Cardiac muscle cell (in vitro differentiated cells and primary cell): ENCODE measurements around the gene PRRX1. TPM values are rescaled to one million over a fixed set of nuclear protein-coding genes. Genes with fewer than 3 reads are reported as not detected.

Experiments
- DNase-seq, 2 donors: peaks; one replicate each; pipeline versions ENCODE4 v3.0.0 to v3.0.0-alpha.2; 2010 to 2017; ENCODE audit warnings: low read depth in 1 of 2, low spot score in 1 of 2
- H3K27ac ChIP-seq: fragments of 200-600 bp; sonication (generic); 2 replicates; pipeline ENCODE4 v1.5.1; 2016
- H3K27me3 ChIP-seq: fragments of 200-600 bp; sonication (generic); 2 replicates; pipeline ENCODE4 v1.6.0; 2016; ENCODE audit warnings: control low read depth
- H3K36me3 ChIP-seq: fragments of 200-600 bp; sonication (generic); 2 replicates; pipeline ENCODE4 v1.5.1; 2016; ENCODE audit warnings: control low read depth
- H3K4me1 ChIP-seq: fragments of 200-600 bp; sonication (generic); 2 replicates; pipeline ENCODE4 v1.8.1; 2017; ENCODE audit warnings: low read depth, mild to moderate bottlenecking, mixed run types
- H3K4me3 ChIP-seq: fragments of 200-600 bp; sonication (generic); 2 replicates; pipeline ENCODE4 v1.5.1; 2016; ENCODE audit warnings: mild to moderate bottlenecking
- H3K9me3 ChIP-seq: fragments of 200-600 bp; sonication (generic); 2 replicates; pipeline ENCODE4 v1.5.1; 2017; ENCODE audit warnings: low read depth, mild to moderate bottlenecking, control low read depth
- polyA plus RNA-seq: library from polyadenylated mRNA; unstranded; fragments of >200 nt; fragmentation: Nextera tagmentation; extraction: Ambion mirVana; gene quantifications from 2 replicates; pipeline ENCODE4 v1.2.1, GENCODE V29; 2016
- total RNA-seq: library from RNA; depleted of rRNA; stranded (reverse); fragments of >200 nt; gene quantifications from 2 replicates; pipeline ENCODE4 v1.2.3, GENCODE V29; 2016
- TF ChIP-seq, protein P1 (sequence below): IDR thresholded peaks from 2 replicates; pipeline ENCODE4 v1.5.1; 2012; ENCODE audit warnings: low read depth, mild to moderate bottlenecking, low read length

PRRX1 gene
- 1.1 TPM in 2 replicates for total RNA-seq
- 1.2 TPM in 2 replicates for polyA plus RNA-seq

DNA sequence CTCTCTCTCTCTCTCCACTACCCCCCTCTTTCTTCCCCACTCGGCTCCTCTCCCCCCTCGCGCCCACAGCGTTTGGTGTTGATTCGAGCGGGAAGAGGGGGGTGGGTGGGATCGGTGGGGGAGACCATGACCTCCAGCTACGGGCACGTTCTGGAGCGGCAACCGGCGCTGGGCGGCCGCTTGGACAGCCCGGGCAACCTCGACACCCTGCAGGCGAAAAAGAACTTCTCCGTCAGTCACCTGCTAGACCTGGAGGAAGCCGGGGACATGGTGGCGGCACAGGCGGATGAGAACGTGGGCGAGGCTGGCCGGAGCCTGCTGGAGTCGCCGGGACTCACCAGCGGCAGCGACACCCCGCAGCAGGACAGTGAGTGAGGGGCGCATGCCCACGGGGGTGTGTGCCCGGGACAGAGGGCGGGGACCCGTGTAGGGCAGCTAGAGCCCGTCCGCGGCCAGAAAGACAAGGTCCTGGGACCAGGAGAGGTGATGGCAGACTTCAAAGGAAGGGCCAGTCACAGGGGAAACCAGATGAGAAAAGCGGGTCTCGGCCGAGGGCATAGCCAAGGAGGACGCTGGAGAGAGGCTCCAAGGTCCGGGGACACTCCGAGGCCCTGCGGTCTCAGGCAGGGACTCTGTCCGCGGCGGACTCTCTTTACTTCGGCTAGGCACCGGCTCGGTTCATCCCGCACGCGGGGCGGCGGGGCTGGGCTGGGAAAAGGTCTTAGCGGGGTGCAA, at the start of gene PRRX1:
Gene PRRX1, plus strand, starts transcription at position 39 of the 735 bp plus-strand sequence. Its CDS starts 88 bp downstream, at position 127.
- Histone ChIP-seq H3K27me3 (peaks cover 100% of the 10 kb centered on the region), H3K36me3 (no peaks in the 10 kb centered on the region), H3K9me3 (no peaks in the 10 kb centered on the region), H3K27ac (no peak within 1 kb of the TSS), H3K4me1 (peaks cover 3% of the 10 kb centered on the region), H3K4me3 (peak within 1 kb of the TSS; percentile 43)
- peak; percentile 37 to 56 for DNase-seq
- TF ChIP-seq, protein P1, sequence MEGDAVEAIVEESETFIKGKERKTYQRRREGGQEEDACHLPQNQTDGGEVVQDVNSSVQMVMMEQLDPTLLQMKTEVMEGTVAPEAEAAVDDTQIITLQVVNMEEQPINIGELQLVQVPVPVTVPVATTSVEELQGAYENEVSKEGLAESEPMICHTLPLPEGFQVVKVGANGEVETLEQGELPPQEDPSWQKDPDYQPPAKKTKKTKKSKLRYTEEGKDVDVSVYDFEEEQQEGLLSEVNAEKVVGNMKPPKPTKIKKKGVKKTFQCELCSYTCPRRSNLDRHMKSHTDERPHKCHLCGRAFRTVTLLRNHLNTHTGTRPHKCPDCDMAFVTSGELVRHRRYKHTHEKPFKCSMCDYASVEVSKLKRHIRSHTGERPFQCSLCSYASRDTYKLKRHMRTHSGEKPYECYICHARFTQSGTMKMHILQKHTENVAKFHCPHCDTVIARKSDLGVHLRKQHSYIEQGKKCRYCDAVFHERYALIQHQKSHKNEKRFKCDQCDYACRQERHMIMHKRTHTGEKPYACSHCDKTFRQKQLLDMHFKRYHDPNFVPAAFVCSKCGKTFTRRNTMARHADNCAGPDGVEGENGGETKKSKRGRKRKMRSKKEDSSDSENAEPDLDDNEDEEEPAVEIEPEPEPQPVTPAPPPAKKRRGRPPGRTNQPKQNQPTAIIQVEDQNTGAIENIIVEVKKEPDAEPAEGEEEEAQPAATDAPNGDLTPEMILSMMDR: no peak

DNA sequence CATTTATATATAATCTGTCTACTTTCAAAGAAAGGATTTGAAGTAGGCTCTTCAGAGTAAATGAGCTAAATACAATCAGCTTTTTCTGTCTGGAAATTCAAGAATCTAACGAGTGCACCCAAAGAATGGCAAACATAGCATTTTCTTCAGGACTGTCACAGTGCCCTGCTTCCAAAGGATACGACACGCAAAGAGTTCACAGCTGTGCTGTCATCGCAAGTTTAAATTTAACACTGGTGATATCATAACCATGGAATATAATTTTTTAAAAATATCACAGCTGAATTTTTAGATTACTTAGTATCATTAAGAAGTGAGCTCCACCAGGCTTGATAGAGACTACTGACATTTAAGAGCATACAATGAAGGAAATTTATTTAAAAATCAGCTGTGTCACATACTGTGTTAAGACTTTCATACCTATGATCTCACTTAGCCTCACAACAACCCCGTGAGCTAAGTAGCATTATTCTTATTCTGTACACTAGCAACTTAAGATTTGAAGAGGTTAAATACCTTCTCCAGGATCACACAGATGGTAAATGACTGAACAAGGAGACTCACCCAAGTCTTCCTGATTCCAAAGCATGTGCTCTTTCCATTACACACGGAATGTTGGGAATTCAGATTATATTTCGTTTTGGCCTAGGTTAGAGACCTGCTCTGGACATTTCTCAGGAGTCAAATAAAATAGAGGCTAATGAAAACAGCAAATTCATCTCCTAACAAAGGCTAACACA, 46.2 kb upstream of the PRRX1 start:
- TF ChIP-seq, protein P1: no peak
- Histone ChIP-seq H3K4me1 (no peaks in the 10 kb centered on the region), H3K9me3 (no peaks in the 10 kb centered on the region), H3K4me3 (no peak overlapping the region), H3K27ac (no peak overlapping the region), H3K27me3 (no peaks in the 10 kb centered on the region), H3K36me3 (no peaks in the 10 kb centered on the region)
- no peak for DNase-seq

DNA sequence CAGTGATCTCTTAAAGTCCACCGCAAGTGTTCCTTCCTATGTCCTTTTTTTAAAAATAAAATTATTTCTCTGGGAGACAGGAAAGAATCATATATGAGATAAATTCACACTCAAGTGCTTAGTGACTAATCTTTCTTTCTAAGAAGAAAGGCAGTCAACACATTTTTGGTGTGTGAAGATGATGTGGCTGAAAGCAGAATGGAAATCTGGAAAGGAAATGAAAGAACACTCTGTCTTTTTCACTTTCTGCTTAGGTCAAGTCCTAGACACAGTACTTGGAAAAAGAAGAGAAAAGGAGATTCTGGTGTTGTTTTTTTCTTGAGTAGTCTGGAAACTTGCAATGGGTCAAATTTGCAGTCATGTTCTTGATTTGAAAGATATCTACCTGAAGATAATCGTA, 45.5 kb upstream of the PRRX1 start:
- no peaks in the 10 kb centered on the region for H3K4me1 ChIP-seq
- TF ChIP-seq, protein P1: no peak
- no peak overlapping the region for H3K27ac ChIP-seq
- H3K9me3 ChIP-seq: no peaks in the 10 kb centered on the region
- peak in 1 of 2 donors; percentile 51 for DNase-seq
- H3K27me3 ChIP-seq: no peaks in the 10 kb centered on the region
- no peak overlapping the region for H3K4me3 ChIP-seq
- no peaks in the 10 kb centered on the region for H3K36me3 ChIP-seq

DNA sequence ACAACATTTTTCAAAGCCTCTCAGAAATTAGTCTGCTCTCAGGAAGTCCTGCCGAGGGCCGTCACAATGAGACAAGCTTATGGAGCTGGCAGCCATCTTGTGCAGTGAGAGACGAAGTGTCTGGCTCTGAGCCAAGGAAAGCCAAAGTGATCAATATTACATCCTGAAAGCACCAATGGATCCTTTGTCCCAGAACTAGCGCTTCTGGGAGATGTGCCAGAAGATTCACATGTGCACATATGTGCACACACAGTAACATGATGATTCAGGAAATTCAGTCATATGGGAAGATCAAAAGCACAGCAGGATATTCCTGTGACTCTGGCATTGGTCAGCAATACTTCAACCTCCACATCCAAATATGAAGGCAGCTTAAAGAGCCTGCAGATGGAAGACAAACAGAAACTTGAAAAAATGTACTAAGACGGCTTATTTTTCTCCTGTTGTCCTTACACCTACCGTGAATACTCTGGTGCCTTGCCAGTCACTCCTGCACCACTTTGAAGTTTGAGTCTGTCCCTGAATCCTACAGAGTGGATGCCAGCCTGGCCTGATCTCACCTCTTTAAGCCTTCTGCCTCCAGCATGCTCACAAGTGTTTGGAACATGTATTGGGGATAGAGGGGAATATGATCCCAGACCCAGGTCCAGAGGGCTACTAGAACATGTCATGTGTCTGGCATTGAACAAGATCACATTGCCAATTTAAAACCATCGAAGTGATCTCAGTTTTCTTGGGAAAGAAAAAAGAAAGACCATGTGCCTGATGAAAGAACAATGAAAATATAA, 44.5 kb upstream of the PRRX1 start:
- Histone ChIP-seq H3K27ac (no peak overlapping the region), H3K4me1 (no peaks in the 10 kb centered on the region), H3K9me3 (no peaks in the 10 kb centered on the region), H3K36me3 (no peaks in the 10 kb centered on the region), H3K27me3 (no peaks in the 10 kb centered on the region), H3K4me3 (no peak overlapping the region)
- DNase-seq: no peak
- TF ChIP-seq, protein P1: no peak

DNA sequence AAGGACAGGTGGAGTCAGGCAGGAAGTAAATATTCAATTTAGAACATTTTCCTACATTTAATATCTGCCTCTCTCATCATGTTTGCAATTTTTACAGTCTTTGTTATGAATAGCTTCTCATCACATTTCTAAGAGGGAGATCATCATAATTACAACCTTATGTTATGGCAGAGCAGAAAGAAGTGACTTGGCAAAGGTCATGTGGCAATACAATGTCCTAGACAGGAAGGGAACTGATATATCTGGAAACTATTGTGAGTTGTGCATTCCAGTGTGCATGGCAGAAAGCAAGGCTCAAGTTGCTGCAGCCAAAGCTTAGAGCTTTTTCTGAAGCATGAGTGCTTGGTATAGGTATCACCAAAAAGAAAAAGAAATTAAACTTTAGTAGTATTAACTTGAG, 43.8 kb upstream of the PRRX1 start:
- Histone ChIP-seq H3K27ac (no peak overlapping the region), H3K9me3 (no peaks in the 10 kb centered on the region), H3K4me1 (no peaks in the 10 kb centered on the region), H3K27me3 (no peaks in the 10 kb centered on the region), H3K4me3 (no peak overlapping the region), H3K36me3 (no peaks in the 10 kb centered on the region)
- DNase-seq: peak in 1 of 2 donors; percentile 17
- TF ChIP-seq, protein P1: no peak
